ENCODE data around the gene TXNDC12. TPM values are rescaled to one million over a fixed set of nuclear protein-coding genes. Genes with fewer than 3 reads are reported as not detected.
"Not testable (repeated sequence)": the region's sequence is repeated elsewhere in the genome, so short reads cannot be mapped to it uniquely, and the experiment has no call there.

TXNDC12 gene
- total RNA-seq, 4 donors from 2014 or later: 5.9 to 67.1 (median 39.1) TPM

DNA sequence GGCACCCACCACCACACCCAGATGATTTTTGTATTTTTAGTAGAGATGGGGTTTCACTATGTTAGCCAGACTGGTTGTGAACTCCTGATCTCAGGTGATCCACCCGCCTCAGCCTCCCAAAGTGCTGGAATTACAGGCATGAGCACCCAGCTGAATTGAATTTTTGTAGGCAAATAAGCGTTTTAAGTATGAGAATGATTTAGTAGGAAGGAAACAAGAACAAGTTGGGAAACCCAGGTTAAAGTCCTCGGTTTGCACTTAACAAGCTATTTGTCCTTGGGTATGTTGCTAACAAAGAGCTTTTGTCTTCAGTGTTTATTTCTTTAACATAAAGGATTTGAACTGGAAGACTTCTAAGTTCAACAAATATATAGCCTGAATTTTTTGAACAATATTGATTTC, 25.0 kb upstream of the TXNDC12 start:
- intact Hi-C loops (cut with DNase I; ENCODE audit: low total_unique reads): no loop called here
- Histone ChIP-seq H3K4me1 (no peaks in the 10 kb centered on the region), H3K27me3 (no peaks in the 10 kb centered on the region), H3K36me3 (no peaks in the 10 kb centered on the region), H3K9me3 (no peaks in the 10 kb centered on the region), H3K27ac (no peak overlapping the region), H3K4me3 (no peak overlapping the region)
- TF ChIP-seq, protein P1, sequence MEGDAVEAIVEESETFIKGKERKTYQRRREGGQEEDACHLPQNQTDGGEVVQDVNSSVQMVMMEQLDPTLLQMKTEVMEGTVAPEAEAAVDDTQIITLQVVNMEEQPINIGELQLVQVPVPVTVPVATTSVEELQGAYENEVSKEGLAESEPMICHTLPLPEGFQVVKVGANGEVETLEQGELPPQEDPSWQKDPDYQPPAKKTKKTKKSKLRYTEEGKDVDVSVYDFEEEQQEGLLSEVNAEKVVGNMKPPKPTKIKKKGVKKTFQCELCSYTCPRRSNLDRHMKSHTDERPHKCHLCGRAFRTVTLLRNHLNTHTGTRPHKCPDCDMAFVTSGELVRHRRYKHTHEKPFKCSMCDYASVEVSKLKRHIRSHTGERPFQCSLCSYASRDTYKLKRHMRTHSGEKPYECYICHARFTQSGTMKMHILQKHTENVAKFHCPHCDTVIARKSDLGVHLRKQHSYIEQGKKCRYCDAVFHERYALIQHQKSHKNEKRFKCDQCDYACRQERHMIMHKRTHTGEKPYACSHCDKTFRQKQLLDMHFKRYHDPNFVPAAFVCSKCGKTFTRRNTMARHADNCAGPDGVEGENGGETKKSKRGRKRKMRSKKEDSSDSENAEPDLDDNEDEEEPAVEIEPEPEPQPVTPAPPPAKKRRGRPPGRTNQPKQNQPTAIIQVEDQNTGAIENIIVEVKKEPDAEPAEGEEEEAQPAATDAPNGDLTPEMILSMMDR (IDR thresholded peaks at IDR 0.05): no peak
- no peak for TF ChIP-seq POLR2A (IDR thresholded peaks at IDR 0.05)
- no peak for DNase-seq

DNA sequence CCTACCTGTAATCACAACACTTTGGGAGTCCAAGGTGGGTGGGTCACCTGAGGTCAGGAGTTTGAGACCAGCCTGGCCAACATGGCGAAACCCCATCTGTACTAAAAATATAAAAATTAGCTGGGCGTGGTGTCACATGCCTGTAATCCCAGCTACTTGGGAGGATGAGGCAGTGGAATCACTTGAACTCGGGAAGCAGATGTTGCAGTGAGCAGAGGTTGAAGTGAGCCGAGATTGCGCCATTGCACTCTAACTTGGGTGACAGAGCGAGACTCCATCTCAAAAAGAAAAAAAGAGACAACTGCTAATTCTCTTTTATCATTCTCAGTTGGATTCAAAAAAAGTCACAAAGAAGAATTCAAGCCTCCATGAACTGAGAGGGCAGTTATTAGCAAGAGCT, 22.3 kb upstream of the TXNDC12 start:
- H3K9me3 ChIP-seq; H3K4me3 ChIP-seq; H3K27me3 ChIP-seq; DNase-seq; H3K36me3 ChIP-seq; H3K4me1 ChIP-seq; H3K27ac ChIP-seq; intact Hi-C loops (cut with DNase I; ENCODE audit: low total_unique reads): not testable (repeated sequence)

DNA sequence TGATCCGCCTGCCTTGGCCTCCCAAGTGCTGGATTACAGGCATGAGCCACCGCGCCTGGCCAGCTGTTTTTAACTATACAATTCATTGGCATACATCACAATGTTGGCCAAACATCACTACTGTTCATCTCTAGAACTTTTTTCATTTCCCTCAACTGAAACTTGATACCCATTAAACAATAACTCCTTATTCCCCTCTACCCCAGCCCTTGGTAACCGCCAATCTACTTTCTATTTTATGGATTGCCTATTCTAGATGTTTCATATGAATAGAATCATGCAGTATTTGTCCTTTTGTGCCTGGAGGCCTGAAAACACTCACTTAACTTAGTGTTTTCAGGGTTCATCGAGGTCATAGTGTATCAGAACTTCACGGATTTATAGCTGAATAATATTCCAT, 17.3 kb upstream of the TXNDC12 start:
- intact Hi-C loops (cut with DNase I; ENCODE audit: low total_unique reads): no loop called here
- no peaks in the 10 kb centered on the region for H3K36me3 ChIP-seq

DNA sequence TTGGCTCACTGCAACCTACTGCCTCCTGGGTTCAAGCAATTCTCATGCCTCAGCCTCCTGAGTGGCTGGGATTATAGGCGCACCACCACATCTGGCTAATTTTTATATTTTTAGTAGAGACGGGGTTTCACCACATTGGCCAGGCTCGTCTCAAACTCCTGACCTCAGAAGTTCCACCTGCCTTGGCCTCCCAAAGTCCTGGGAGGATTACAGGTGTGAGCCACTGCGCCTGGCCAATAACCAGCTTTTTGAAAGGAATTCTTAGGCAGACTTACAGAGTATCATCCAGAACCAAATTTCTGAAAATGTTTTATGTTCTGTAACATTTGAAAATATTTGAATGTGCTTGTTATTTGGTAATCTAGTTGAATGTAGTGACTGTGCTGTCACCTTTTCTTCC, 15.7 kb upstream of the TXNDC12 start:
- H3K27ac ChIP-seq: no peak overlapping the region
- DNase-seq: no peak
- H3K9me3 ChIP-seq: no peaks in the 10 kb centered on the region
- no peak for TF ChIP-seq POLR2A (IDR thresholded peaks at IDR 0.05)
- TF ChIP-seq, protein P1 (IDR thresholded peaks at IDR 0.05): no peak
- no peak overlapping the region for H3K4me3 ChIP-seq
- H3K36me3 ChIP-seq: no peaks in the 10 kb centered on the region
- H3K27me3 ChIP-seq: no peaks in the 10 kb centered on the region
- intact Hi-C loops (cut with DNase I; ENCODE audit: low total_unique reads): no loop called here
- H3K4me1 ChIP-seq: no peaks in the 10 kb centered on the region

More for the DNA sequence above, 17.3 kb upstream of the TXNDC12 start:
- TF ChIP-seq, protein P1 (IDR thresholded peaks at IDR 0.05): no peak
- TF ChIP-seq POLR2A (IDR thresholded peaks at IDR 0.05): no peak
- H3K4me1 ChIP-seq: no peaks in the 10 kb centered on the region
- no peaks in the 10 kb centered on the region for H3K27me3 ChIP-seq
- H3K27ac ChIP-seq: no peak overlapping the region
- H3K4me3 ChIP-seq: no peak overlapping the region
- DNase-seq: no peak
- no peaks in the 10 kb centered on the region for H3K9me3 ChIP-seq

DNA sequence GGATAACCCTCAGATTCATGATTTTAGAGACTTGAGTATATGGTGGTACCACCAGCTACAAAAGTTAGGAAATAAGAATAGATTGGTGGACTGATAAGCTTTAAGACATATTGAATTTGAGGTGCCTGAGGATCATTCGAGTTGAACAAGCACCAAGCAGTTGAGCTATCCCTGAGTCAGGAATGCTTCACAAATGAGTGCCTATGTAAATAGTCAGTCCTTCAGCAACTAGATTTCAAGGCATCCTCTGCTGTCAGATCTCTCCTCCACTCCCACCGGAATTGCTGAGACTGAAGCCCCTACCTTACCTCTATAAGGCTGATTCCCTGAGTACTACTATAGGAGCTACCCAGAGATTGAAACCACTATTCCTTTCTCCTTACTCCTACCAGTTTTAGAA, 8.2 kb upstream of the TXNDC12 start:
- no peaks in the 10 kb centered on the region for H3K36me3 ChIP-seq
- intact Hi-C loops (cut with DNase I; ENCODE audit: low total_unique reads): no loop called here
- peaks cover 0 to 10% of the 10 kb centered on the region in 2 donors for H3K4me1 ChIP-seq
- DNase-seq: no peak
- H3K27ac ChIP-seq: no peak overlapping the region
- TF ChIP-seq POLR2A (IDR thresholded peaks at IDR 0.05): no peak
- TF ChIP-seq, protein P1 (IDR thresholded peaks at IDR 0.05): no peak
- H3K4me3 ChIP-seq: no peak overlapping the region
- no peaks in the 10 kb centered on the region for H3K9me3 ChIP-seq
- no peaks in the 10 kb centered on the region for H3K27me3 ChIP-seq

DNA sequence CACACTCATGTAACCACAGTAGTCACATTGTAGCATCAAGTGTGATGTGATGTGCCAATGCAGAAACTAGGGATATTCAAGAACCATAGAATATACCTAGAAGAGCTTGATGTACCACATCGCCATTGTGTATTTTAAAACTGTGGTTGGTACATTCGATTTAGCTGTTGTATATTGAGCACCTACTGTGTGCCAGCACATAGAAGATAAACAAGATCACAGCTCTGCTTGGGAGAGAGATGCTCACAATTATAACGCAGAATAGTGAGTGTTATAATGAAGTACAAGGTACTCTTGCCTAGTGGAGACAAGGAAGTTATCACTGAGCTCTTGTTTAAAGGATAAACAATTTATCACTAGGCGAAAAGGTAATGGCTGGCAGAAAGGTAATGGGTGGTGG, 5.8 kb upstream of the TXNDC12 start:
- no peaks in the 10 kb centered on the region for H3K36me3 ChIP-seq
- TF ChIP-seq, protein P1 (IDR thresholded peaks at IDR 0.05): no peak
- no peak for TF ChIP-seq POLR2A (IDR thresholded peaks at IDR 0.05)
- no peak overlapping the region for H3K4me3 ChIP-seq
- no peaks in the 10 kb centered on the region for H3K9me3 ChIP-seq
- peaks cover 0 to 10% of the 10 kb centered on the region in 2 donors for H3K4me1 ChIP-seq
- no peaks in the 10 kb centered on the region for H3K27me3 ChIP-seq
- DNase-seq: no peak
- intact Hi-C loops (cut with DNase I; ENCODE audit: low total_unique reads): no loop called here
- no peak overlapping the region for H3K27ac ChIP-seq

All from uterus (tissue), 4 donors.